K562 (cell line): Measurements from ENCODE around the gene SND1. TPM values are rescaled to one million over a fixed set of nuclear protein-coding genes. Genes with fewer than 3 reads are reported as not detected.

ENCODE experiments used
- ATF6 ChIP-seq: sonication (generic); formaldehyde crosslinking; IDR thresholded peaks from 2 replicates; pipeline ENCODE4 v1.4.0; 2020; ENCODE audit warnings: mild to moderate bottlenecking, missing genetic modification reagents
- CBFA2T3 ChIP-seq: fragments of 450-650 bp; IDR thresholded peaks from 2 replicates; pipeline ENCODE4 v1.6.1; 2017
- CBFB ChIP-seq: sonication (generic); formaldehyde crosslinking; IDR thresholded peaks from 2 replicates; pipeline ENCODE4 v1.4.0; 2020; ENCODE audit warnings: mild to moderate bottlenecking, missing genetic modification reagents
- ERF ChIP-seq: fragments of 450-650 bp; formaldehyde crosslinking; IDR thresholded peaks from 2 replicates; pipeline ENCODE4 v1.4.0; 2020; ENCODE audit warnings: mild to moderate bottlenecking, mixed read lengths
- EZH2 ChIP-seq: IDR thresholded peaks from 2 replicates; pipeline ENCODE4 v1.6.1; 2012; ENCODE audit warnings: low read depth, mild to moderate bottlenecking, inconsistent platforms, low read length, borderline replicate concordance
- FIP1L1 ChIP-seq: fragments of 200-400 bp; formaldehyde crosslinking; IDR thresholded peaks from 2 replicates; pipeline ENCODE4 v1.6.1; 2018; ENCODE audit warnings: mild to moderate bottlenecking, low read depth, low read length; ENCODE audit not compliant: poor library complexity, severe bottlenecking
- JUNB ChIP-seq: fragments of 450-650 bp; formaldehyde crosslinking; conservative IDR thresholded peaks from 2 replicates; pipeline ENCODE4 v1.4.0; 2020; ENCODE audit warnings: mild to moderate bottlenecking
- KLF6 ChIP-seq: fragments of 250-450 bp; sonication (Bioruptor Pico); IDR thresholded peaks from 2 replicates; pipeline ENCODE4 v1.4.0; 2020; ENCODE audit warnings: mild to moderate bottlenecking, moderate library complexity, borderline replicate concordance
- MTA2 ChIP-seq: fragments of 450-650 bp; IDR thresholded peaks from 2 replicates; pipeline ENCODE4 v1.6.1; 2016; ENCODE audit warnings: low read depth
- NR1H2 ChIP-seq: sonication (generic); formaldehyde crosslinking; IDR thresholded peaks from 2 replicates; pipeline ENCODE4 v1.4.0; 2020; ENCODE audit warnings: mild to moderate bottlenecking, missing genetic modification reagents
- NR3C1 ChIP-seq: sonication (generic); formaldehyde crosslinking; IDR thresholded peaks from 2 replicates; pipeline ENCODE4 v1.8.1; 2022; ENCODE audit warnings: missing genetic modification reagents
- SMAD3 ChIP-seq: fragments of 450-650 bp; formaldehyde crosslinking; conservative IDR thresholded peaks from 2 replicates; pipeline ENCODE4 v1.4.0; 2020; ENCODE audit warnings: mild to moderate bottlenecking
- ZBTB11 ChIP-seq, 3 experiments: fragments of 200-800 bp in 1 of 3; fragments of 250-450 bp in 1 of 3; fragments of 450-650 bp in 1 of 3; sonication (Bioruptor Pico) in 1 of 3; sonication (Bioruptor generic) in 1 of 3; formaldehyde crosslinking in 1 of 3; IDR thresholded peaks; 2 replicates each; pipeline versions ENCODE4 v1.6.1 to v1.8.0; 2016 to 2022; ENCODE audit warnings: mild to moderate bottlenecking in 2 of 3, missing genetic modification characterization in 2 of 3, missing compliant biosample characterization in 1 of 3, moderate library complexity in 1 of 3
- ZBTB33 ChIP-seq: sonication (generic); formaldehyde crosslinking; IDR thresholded peaks from 2 replicates; pipeline ENCODE4 v1.8.1; 2023; ENCODE audit warnings: mild to moderate bottlenecking, missing genetic modification reagents
- ZKSCAN1 ChIP-seq: fragments of 150-350 bp; IDR thresholded peaks from 2 replicates; pipeline ENCODE4 v1.6.1; 2016; ENCODE audit warnings: low read depth, low read length
- ZNF224 ChIP-seq: sonication (generic); formaldehyde crosslinking; IDR thresholded peaks from 2 replicates; pipeline ENCODE4 v1.8.0; 2022; ENCODE audit warnings: mild to moderate bottlenecking, missing genetic modification reagents
- ZNF277 ChIP-seq: fragments of 250-450 bp; sonication (Bioruptor Pico); IDR thresholded peaks from 2 replicates; pipeline ENCODE4 v1.8.0; 2022; ENCODE audit warnings: inconsistent platforms, mild to moderate bottlenecking, moderate library complexity, borderline replicate concordance
- ZNF57 ChIP-seq: fragments of 450-650 bp; formaldehyde crosslinking; IDR thresholded peaks from 2 replicates; pipeline ENCODE4 v1.4.0; 2020; ENCODE audit warnings: mild to moderate bottlenecking, moderate library complexity
- ZNF655 ChIP-seq: fragments of 250-450 bp; sonication (Bioruptor Pico); IDR thresholded peaks from 2 replicates; pipeline ENCODE4 v1.5.0; 2021
- polyA plus RNA-seq, 8 experiments: library from polyadenylated mRNA; depleted of rRNA in 4 of 8; stranded (reverse) in 5 of 8; unstranded in 3 of 8; fragments of >200 nt; fragmentation: Nextera tagmentation in 2 of 8; fragmentation: Illumina TruSeq in 1 of 8; extraction: Ambion mirVana in 2 of 8; extraction: Trizol in 1 of 8; gene quantifications; 2 replicates each; pipeline versions ENCODE4 v1.2.1 to v1.2.3, GENCODE V29; 2011 to 2014; ENCODE audit warnings: inconsistent platforms in 1 of 8, missing spikeins in 1 of 8
- total RNA-seq, 7 experiments: library from RNA; depleted of rRNA in 6 of 7; stranded (reverse); fragments of >200 nt in 6 of 7; fragmentation: Illumina TruSeq in 2 of 7; extraction: Trizol in 2 of 7; gene quantifications; 2 replicates each; pipeline versions ENCODE4 v1.2.1 to v1.2.3, GENCODE V29; 2011 to 2021; ENCODE audit warnings: low replicate concordance in 1 of 7

Gene SND1
- total and polyA plus RNA-seq, 9 of the 15 experiments (the other 6 are each of a cell fraction or from before 2014, with no cell fraction given), result 46.5 to 307 (median 191) TPM

GRCh38 chr7:127993987-127994386 is 342.0 kb downstream of the SND1 start (continued):
- peak; percentile 87 for TF ChIP-seq CBFA2T3
- no peak for TF ChIP-seq ZNF655
- no peak for TF ChIP-seq ZBTB33 (CRISPR knock-in tag)
- no peak for TF ChIP-seq ERF (CRISPR knock-in tag)
- TF ChIP-seq KLF6 (CRISPR knock-in tag), result no peak
- TF ChIP-seq FIP1L1, result no peak
- no peak for TF ChIP-seq ZNF57 (CRISPR knock-in tag)
- no peak for TF ChIP-seq JUNB
- no peak for TF ChIP-seq ATF6 (CRISPR knock-in tag)
- peak; percentile 67 for TF ChIP-seq MTA2
- no peak for TF ChIP-seq ZNF277 (CRISPR knock-in tag)
- TF ChIP-seq NR3C1, result no peak
- TF ChIP-seq ZKSCAN1, result no peak
- 0 out of 6 replicates have a peak, but pooled peaks of 1 of the 3 experiments have one; percentile 22 for TF ChIP-seq ZBTB11 (CRISPR knock-in tag; IDR thresholded peaks at IDR 0.05)
- TF ChIP-seq ZNF224, result 0 out of 2 replicates have a peak, but pooled peaks have one; percentile 13
- TF ChIP-seq NR1H2 (CRISPR knock-in tag), result no peak
- TF ChIP-seq SMAD3 (CRISPR knock-in tag), result no peak
- no peak for TF ChIP-seq CBFB (CRISPR knock-in tag)
- no peak for TF ChIP-seq EZH2
